ENCODE data around the gene RRBP1.
"Not testable (repeated sequence)": the region's sequence is repeated elsewhere in the genome, so short reads cannot be mapped to it uniquely, and the experiment has no call there.

The RRBP1 gene

GRCh38 chr20:17715075-17715474 is 33.0 kb upstream of the RRBP1 start:
- no peak for ATAC-seq
- no peak for DNase-seq

GRCh38 chr20:17714597-17714996 is 32.6 kb upstream of the RRBP1 start:
- H3K36me3 Mint-ChIP-seq (ENCODE audit: low read depth), result no peaks in the 10 kb centered on the region
- H3K27ac Mint-ChIP-seq, result no peak overlapping the region
- DNase-seq, result no peak
- no peak for ATAC-seq
- H3K27me3 Mint-ChIP-seq, result no peaks in the 10 kb centered on the region
- no peaks in the 10 kb centered on the region for H3K9me3 Mint-ChIP-seq
- no peaks in the 10 kb centered on the region for H3K4me1 Mint-ChIP-seq
- no peak overlapping the region for H3K4me3 Mint-ChIP-seq

More at GRCh38 chr20:17715075-17715474, 33.0 kb upstream of the RRBP1 start:
- H3K9me3 Mint-ChIP-seq, result no peaks in the 10 kb centered on the region
- H3K4me1 Mint-ChIP-seq, result no peaks in the 10 kb centered on the region
- H3K27me3 Mint-ChIP-seq, result no peaks in the 10 kb centered on the region
- no peak overlapping the region for H3K4me3 Mint-ChIP-seq
- H3K36me3 Mint-ChIP-seq (ENCODE audit: low read depth), result no peaks in the 10 kb centered on the region
- H3K27ac Mint-ChIP-seq, result no peak overlapping the region

DNA sequence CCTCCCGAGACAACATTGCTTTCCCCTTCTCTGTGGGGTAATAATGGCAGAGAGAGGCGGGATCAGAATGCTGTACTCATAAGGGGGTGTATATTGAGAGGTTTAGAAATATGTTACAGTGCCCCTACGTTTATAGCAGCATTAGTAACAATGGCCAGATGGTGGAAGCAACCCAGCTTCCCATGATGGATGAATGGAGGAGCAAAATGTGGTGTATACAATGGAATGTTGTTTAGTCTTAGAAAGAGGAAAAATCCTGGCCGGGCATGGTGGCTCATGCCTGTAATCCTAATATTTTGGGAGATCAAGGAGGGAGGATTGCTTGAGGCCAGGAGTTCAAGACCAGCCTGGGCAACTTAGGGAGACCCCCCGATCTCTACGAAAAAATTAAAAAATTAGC is 30.7 kb upstream of the RRBP1 start:
- Mint-ChIP-seq H3K9me3 (no peaks in the 10 kb centered on the region), H3K36me3 (ENCODE audit: low read depth) (no peaks in the 10 kb centered on the region), H3K4me1 (no peaks in the 10 kb centered on the region), H3K27me3 (no peaks in the 10 kb centered on the region), H3K4me3 (no peak overlapping the region), H3K27ac (no peak overlapping the region)
- no peak for ATAC-seq
- no peak for DNase-seq

DNA sequence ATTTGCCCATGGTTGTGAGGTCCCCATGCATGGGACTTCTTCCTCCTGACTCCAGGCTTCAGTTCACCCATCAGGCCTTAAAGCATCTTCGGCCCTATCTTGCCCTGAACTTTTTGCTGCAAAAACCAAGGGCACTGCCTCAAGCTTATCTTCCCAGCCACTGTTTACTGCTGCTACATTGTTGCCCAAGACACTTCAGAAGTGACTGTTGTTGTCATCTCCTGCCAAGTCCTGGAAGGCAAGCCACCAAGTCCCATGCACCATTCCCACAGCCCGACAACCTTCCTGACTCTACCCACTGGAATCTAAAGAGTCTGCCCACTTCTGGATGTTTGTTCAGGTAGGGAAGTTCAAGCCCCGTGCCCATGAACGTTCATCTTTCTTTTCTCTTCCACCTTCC is 30.2 kb upstream of the RRBP1 start:
- H3K36me3 Mint-ChIP-seq (ENCODE audit: low read depth), result no peaks in the 10 kb centered on the region

DNA sequence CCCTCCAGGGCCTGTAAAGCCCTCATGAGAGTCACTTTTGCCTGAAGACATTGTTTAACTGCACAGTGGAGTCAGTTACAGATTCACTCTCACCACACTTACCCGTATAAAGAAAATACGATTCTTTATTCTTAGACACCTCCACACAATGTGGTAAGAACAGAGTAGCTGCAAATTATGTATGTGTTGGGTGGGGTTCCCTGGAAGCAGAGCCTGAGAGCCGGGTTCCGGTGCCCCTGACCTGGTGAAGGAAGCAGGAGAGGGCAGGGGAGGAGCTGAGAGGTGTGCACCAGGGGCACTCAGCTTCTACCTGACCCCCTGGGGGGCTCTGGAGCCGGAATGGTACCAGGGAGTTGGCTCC is 29.2 kb upstream of the RRBP1 start:
- H3K36me3 Mint-ChIP-seq (ENCODE audit: low read depth), result no peaks in the 10 kb centered on the region
- ATAC-seq (no peak), DNase-seq (no peak)
- no peaks in the 10 kb centered on the region for H3K27me3 Mint-ChIP-seq
- no peaks in the 10 kb centered on the region for H3K4me1 Mint-ChIP-seq
- H3K9me3 Mint-ChIP-seq, result no peaks in the 10 kb centered on the region
- no peak overlapping the region for H3K4me3 Mint-ChIP-seq
- H3K27ac Mint-ChIP-seq, result no peak overlapping the region

More for the DNA sequence above, 30.2 kb upstream of the RRBP1 start:
- DNase-seq, result no peak
- Mint-ChIP-seq H3K27me3 (no peaks in the 10 kb centered on the region), H3K4me1 (no peaks in the 10 kb centered on the region), H3K4me3 (no peak overlapping the region), H3K27ac (no peak overlapping the region), H3K9me3 (no peaks in the 10 kb centered on the region)
- no peak for ATAC-seq

DNA sequence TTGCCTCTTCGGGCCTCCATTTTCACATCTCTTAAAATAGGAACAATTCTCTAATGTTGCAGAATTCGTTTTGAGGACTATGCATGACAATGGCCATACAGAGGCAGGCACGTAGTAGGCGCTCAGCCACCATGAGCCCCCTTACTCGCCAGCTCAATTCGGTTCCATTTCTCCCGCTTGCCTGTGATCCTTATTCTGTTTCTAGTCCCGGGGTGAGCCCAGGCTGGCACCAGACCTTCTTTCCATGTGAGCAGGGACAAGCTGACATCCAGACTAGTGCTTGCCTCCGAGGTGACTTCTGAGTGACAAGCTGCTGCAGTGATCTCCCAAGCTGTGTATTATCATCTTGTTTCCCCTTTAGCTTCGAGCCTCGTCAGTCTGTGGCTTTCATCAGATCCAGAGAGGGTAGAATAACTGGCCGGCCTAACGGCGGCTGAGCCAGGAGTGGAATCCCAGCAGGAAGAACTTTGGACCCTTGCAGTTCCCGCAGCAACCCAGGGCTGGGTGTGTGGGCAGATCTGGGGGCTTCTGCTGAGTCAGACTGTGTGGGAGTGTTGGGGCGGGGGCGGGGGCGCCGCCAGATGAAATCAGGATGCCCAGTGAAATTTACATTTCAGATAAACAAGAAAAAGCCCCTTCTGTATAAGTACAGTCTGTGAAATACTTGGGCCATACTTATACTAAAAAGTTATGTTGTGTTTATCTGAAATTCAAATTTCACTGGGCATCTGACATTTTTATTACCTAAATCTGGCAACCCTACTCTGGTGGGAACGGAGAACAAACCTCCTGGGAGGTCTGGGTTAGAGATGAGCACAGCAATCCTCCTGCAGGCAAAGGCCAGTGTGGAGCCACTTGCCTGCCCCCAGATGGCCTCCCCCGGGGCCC is 28.6 kb upstream of the RRBP1 start:
- Mint-ChIP-seq H3K36me3 (ENCODE audit: low read depth) (no peaks in the 10 kb centered on the region), H3K4me1 (no peaks in the 10 kb centered on the region), H3K4me3 (no peak overlapping the region), H3K9me3 (no peaks in the 10 kb centered on the region), H3K27ac (no peak overlapping the region), H3K27me3 (no peaks in the 10 kb centered on the region)
- ATAC-seq (no peak), DNase-seq (no peak)

DNA sequence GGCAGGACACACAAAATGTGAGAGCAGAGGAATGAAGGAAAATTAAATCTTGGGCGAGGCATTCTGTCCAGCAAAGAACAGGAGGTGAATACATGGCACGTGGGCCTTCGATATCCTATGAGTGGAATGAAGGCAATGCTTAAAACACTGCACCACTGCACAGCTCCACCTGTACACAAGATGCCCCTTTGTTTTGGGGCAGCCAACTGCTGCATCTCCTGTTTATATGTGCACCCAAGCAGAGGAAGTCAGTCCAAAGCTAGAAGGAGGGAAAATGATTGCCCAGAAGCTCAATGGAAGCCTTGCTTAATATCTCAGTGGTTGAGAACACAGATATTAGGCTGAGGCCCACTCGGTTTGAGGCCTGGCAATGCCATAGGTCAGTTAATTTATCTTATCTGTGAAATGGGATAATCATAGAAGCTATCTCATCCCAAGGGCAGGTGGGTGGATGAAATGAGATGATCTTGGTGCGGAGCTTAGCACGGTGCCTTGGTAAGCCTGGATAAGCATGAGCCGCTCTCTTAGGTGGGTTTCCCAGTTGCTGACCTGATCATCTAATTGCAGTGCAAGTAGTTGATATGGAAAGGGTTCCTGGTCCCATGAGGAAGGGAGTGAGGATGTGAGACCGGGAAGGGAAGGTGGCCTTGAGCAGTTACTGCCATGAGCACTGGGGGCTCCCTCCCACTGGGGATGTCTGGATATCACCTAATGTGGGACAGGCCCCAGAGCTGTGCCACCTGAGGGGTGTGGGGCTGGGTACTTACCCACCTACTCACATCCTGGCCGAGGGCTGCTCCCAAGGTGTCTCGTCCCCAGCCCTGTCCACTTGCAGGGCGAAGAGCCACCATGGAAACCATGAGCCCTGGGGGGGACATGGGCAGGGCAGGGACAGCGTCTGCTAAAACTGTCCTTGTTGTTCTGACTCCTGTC is 27.6 kb upstream of the RRBP1 start:
- no peak overlapping the region for H3K27ac Mint-ChIP-seq
- no peaks in the 10 kb centered on the region for H3K4me1 Mint-ChIP-seq

DNA sequence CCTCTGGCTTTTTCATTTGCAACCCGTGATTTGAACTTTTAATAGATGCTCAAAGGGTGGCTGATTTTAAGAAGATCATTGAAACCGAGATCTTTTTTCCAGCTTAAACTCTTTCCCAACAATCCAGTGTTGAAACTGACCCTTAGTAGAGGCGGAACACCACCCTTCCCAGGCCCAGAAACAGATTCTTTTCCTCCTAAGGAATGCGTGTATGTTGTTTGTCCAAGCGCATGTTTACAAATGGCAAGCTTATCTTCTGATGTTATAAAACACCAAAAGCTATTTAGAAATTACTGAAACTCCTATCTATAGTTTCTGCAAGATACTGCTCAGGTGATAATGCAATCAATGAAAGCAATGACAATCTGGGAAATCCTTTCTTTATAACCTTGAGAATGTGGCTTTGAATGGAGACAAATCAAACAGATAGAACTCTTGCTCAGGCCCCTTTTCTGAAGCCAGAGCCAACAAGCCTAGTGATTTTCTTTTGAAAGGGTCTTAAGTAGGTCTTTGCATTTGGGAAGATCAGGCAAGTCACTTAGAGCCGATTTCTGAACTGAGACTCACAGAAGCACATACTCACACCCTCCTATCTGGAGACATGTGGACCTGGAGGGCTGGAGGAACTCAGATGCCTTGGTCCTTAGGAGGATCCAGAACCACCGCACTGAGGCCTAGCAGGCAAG is 26.8 kb upstream of the RRBP1 start:
- no peak overlapping the region for H3K27ac Mint-ChIP-seq
- DNase-seq, result no peak
- no peaks in the 10 kb centered on the region for H3K9me3 Mint-ChIP-seq
- no peaks in the 10 kb centered on the region for H3K27me3 Mint-ChIP-seq
- no peaks in the 10 kb centered on the region for H3K36me3 Mint-ChIP-seq (ENCODE audit: low read depth)
- H3K4me1 Mint-ChIP-seq, result no peaks in the 10 kb centered on the region
- no peak for ATAC-seq
- no peak overlapping the region for H3K4me3 Mint-ChIP-seq

More for the DNA sequence above, 27.6 kb upstream of the RRBP1 start:
- H3K9me3 Mint-ChIP-seq, result no peaks in the 10 kb centered on the region
- ATAC-seq (no peak), DNase-seq (no peak)
- no peak overlapping the region for H3K4me3 Mint-ChIP-seq
- H3K27me3 Mint-ChIP-seq, result no peaks in the 10 kb centered on the region
- H3K36me3 Mint-ChIP-seq (ENCODE audit: low read depth), result no peaks in the 10 kb centered on the region

DNA sequence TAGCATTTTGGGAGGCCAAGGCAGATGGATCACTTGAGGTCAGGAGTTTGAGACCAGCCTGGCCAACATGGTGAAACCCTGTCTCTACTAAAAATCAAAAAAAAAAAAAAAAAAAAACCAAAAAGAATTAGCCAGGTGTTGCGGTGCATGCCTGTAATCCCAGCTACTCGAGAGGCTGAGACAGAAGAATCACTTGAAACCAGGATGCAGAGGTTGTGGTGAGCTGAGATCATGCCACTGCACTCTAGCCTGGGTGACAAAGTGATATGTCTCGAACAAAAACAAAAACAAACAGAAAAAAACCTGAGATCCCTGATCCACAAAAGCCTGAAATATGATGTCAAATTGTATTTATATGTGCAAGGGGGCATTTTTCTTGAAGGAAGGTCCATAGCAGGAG is 25.9 kb upstream of the RRBP1 start:
- ATAC-seq; H3K4me1 Mint-ChIP-seq; H3K27ac Mint-ChIP-seq; H3K36me3 Mint-ChIP-seq (ENCODE audit: low read depth); H3K9me3 Mint-ChIP-seq; DNase-seq; H3K27me3 Mint-ChIP-seq; H3K4me3 Mint-ChIP-seq: not testable (repeated sequence)

DNA sequence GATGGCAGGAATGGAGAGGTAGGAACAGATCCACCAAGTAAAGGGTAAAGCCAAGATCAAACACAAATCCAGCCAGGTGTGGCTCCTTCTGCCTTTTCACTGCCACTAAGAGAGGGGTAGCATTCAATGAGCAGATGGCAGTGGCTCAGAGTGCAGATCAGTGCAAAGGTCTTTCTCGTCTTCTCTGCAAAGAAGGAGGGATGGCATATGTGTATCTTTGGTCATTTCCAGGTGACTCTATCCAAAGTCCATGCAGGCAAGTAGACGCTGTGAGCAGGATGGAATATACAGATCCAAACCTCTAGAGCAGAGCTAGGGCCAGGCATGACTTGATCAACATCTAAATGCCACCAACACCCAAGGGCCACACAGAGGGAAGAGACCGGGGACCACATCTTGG is 24.6 kb upstream of the RRBP1 start:
- DNase-seq, result no peak
- Mint-ChIP-seq H3K4me1 (no peaks in the 10 kb centered on the region), H3K27ac (no peak overlapping the region)

GRCh38 chr20:17705916-17706315 is 23.9 kb upstream of the RRBP1 start:
- Mint-ChIP-seq H3K4me3 (no peak overlapping the region), H3K9me3 (no peaks in the 10 kb centered on the region), H3K36me3 (ENCODE audit: low read depth) (no peaks in the 10 kb centered on the region), H3K4me1 (no peaks in the 10 kb centered on the region), H3K27me3 (no peaks in the 10 kb centered on the region), H3K27ac (no peak overlapping the region)
- ATAC-seq, result no peak
- DNase-seq, result no peak

More for the DNA sequence above, 24.6 kb upstream of the RRBP1 start:
- Mint-ChIP-seq H3K4me3 (no peak overlapping the region), H3K36me3 (ENCODE audit: low read depth) (no peaks in the 10 kb centered on the region), H3K9me3 (no peaks in the 10 kb centered on the region), H3K27me3 (no peaks in the 10 kb centered on the region)
- ATAC-seq, result no peak

DNA sequence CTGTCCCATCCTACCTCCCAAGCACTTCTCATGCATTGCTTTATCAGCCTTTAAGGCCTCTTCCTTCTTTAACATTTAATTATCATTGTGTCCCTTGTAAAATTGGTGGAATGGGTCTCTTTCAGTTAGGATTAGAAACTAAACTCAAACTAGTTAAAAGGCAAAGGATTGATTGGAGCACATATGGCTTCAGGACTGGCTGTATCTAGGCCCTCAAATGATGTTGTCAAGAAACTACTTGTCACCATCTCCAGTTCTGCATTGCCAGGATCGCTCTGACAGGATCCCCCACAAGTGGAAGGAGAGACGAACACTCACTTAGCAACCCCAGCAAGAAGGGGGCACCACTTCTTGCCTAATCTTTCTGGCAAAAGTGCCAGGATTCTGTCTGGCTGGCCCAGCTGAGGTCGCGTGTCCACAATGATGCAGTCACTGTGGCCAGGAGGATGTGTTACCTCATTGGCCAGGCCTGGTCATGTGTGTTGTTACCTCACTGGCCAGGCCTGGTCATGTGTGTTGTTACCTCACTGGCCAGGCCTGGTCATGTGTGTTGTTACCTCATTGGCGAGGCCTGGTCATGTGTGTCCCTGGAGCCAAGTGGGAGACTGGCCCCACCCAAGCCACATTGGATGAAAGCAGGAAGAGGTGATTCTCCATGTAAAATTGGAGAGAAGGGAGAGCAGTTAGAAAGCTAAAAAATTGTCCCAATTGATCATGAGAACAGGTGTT is 22.7 kb upstream of the RRBP1 start:
- ATAC-seq (no peak), DNase-seq (no peak)
- H3K4me1 Mint-ChIP-seq, result no peaks in the 10 kb centered on the region
- H3K27ac Mint-ChIP-seq, result no peak overlapping the region
- H3K9me3 Mint-ChIP-seq, result no peaks in the 10 kb centered on the region
- no peak overlapping the region for H3K4me3 Mint-ChIP-seq
- H3K27me3 Mint-ChIP-seq, result no peaks in the 10 kb centered on the region
- H3K36me3 Mint-ChIP-seq (ENCODE audit: low read depth), result no peaks in the 10 kb centered on the region

DNA sequence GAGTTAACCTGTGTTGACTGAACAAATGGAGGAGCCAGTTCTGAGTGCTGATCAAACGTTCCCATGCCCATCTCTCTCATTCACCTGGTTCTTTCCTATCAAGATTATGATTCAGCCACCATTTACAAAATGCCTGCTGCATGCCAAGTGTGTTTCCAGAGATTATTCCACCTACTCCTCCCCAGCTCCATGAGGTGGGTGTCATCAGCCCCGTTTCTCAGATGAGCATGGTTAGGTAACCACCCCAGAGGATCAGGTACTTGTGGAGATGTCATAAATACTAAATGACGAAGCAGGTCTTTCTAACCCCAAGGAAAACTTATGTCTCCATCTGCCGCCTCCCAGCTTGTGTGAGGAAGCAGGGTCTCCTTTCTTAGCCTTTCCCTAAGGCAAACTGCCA is 19.8 kb upstream of the RRBP1 start:
- Mint-ChIP-seq H3K4me1 (no peaks in the 10 kb centered on the region), H3K27me3 (no peaks in the 10 kb centered on the region), H3K4me3 (no peak overlapping the region), H3K36me3 (ENCODE audit: low read depth) (no peaks in the 10 kb centered on the region), H3K9me3 (no peaks in the 10 kb centered on the region), H3K27ac (no peak overlapping the region)
- ATAC-seq, result no peak
- no peak for DNase-seq

DNA sequence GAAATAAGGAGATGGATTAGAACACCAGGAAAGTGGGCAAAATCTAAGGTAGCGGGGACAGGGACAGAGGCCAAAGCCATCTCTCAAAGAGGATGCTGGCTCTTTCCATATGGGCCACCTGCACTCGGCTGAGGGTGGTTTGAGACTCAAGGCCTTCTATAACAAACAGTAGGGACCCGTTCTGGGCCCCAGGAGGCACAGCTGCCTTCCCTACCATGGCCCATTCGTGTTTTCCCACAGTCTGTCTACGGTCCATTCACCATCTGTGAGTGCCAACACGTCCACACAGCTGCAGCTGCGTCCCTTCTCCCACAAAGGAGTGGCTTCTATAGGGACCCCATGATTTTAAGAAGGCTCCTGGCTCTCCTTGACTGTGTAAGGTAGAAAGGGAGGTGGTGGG is 18.6 kb upstream of the RRBP1 start:
- Mint-ChIP-seq H3K4me1 (no peaks in the 10 kb centered on the region), H3K9me3 (no peaks in the 10 kb centered on the region), H3K27me3 (no peaks in the 10 kb centered on the region), H3K27ac (no peak overlapping the region), H3K4me3 (no peak overlapping the region), H3K36me3 (ENCODE audit: low read depth) (no peaks in the 10 kb centered on the region)
- DNase-seq (no peak), ATAC-seq (no peak)

Measured in activated naive CD8-positive, alpha-beta T cell treated with anti-CD3 and anti-CD28 coated beads, Interleukin-2, amount 50 U/mL, for 24 hours (primary cell).